Gastroesophageal sphincter (tissue), 3 donors: ENCODE data around the gene SWSAP1.

Experiments used
- CTCF ChIP-seq, 4 experiments: fragments of 200-600 bp in 2 of 4; fragments of 450-650 bp in 2 of 4; sonication (generic) in 1 of 4; IDR thresholded peaks; one replicate each; pipeline ENCODE4 v1.5.1; 2017 to 2019; ENCODE audit warnings: antibody characterized with exemption in 4 of 4, mild to moderate bottlenecking in 2 of 4, moderate library complexity in 2 of 4
- EP300 ChIP-seq: sonication (generic); formaldehyde crosslinking; IDR thresholded peaks from one replicate; pipeline ENCODE4 v1.6.1; 2017; ENCODE audit warnings: antibody characterized with exemption, mild to moderate bottlenecking
- POLR2A ChIP-seq, 2 donors: fragments of 450-650 bp; IDR thresholded peaks; one replicate each; pipeline ENCODE4 v1.6.1; 2017; ENCODE audit warnings: antibody characterized with exemption in 2 of 2, mild to moderate bottlenecking in 2 of 2, moderate library complexity in 1 of 2
- POLR2AphosphoS5 ChIP-seq: sonication (generic); formaldehyde crosslinking; IDR thresholded peaks from one replicate; pipeline ENCODE4 v1.6.1; 2017; ENCODE audit warnings: antibody characterized with exemption

- TF ChIP-seq CTCF (IDR thresholded peaks at IDR 0.05) = no peak
- TF ChIP-seq POLR2A (IDR thresholded peaks at IDR 0.05) = peak; percentile 37 to 56
- TF ChIP-seq POLR2AphosphoS5 = peak; percentile 13
- no peak for TF ChIP-seq EP300
These were observed at the start of gene SWSAP1 for GRCh38 chr19:11374433-11375142.
